A549 (cell line): ENCODE results near the gene PRDX5. TPM values are rescaled to one million over a fixed set of nuclear protein-coding genes. Genes with fewer than 3 reads are reported as not detected.

Experiments
- ATAC-seq, 2 experiments: fragments of 200-7000 bp in 1 of 2; fragments of >200 bp in 1 of 2; cut with Nextera tagmentation in 1 of 2; cut with Tn5 transposase in 1 of 2; 3 replicates each; pipeline versions ENCODE4 v1.8.0 to v1.9.1; 2018 to 2020; ENCODE audit warnings: mild to moderate bottlenecking in 1 of 2, moderate library complexity in 1 of 2
- CTCF ChIA-PET: fragments of 300-600 bp; sonication (Branson Sonifier 250); formaldehyde crosslinking; extraction: SDS; loops from one replicate; lab custom pipeline; 2021; ENCODE audit warnings: antibody characterized with exemption, inconsistent platforms; lab: Yijun Ruan, JAX
- POLR2A ChIA-PET: fragments of 350-600 bp; formaldehyde crosslinking; extraction: SDS; loops from one replicate; lab custom pipeline; 2021; ENCODE audit warnings: antibody characterized with exemption, inconsistent platforms; lab: Yijun Ruan, JAX
- DNase-seq, 2 experiments: peaks; one replicate each; pipeline versions ENCODE4 v3.0.0 to v3.0.0-alpha.2; 2011 to 2016; ENCODE audit warnings: low read depth in 1 of 2, low spot score in 1 of 2
- FAIRE-seq: peaks from 2 replicates; lab custom pipeline; 2011; peaks lifted over from hg19 to GRCh38; lab: Jason Lieb, UNC
- H3K27ac ChIP-seq, 2 experiments: fragments of >200 bp; sonication (Bioruptor Twin); formaldehyde crosslinking; 3 replicates each; pipeline ENCODE4 v1.5.1; 2016 to 2017
- H3K4me1 ChIP-seq: fragments of >200 bp; sonication (Bioruptor Twin); formaldehyde crosslinking; 3 replicates; pipeline ENCODE4 v1.6.1; 2016
- H3K4me2 ChIP-seq: fragments of >200 bp; sonication (Bioruptor Twin); formaldehyde crosslinking; 3 replicates; pipeline ENCODE4 v1.6.1; 2016
- H3K4me3 ChIP-seq: fragments of >200 bp; sonication (Bioruptor Twin); formaldehyde crosslinking; 3 replicates; pipeline ENCODE4 v1.5.1; 2016
- H3K9me3 ChIP-seq: fragments of >200 bp; sonication (Bioruptor Twin); formaldehyde crosslinking; 3 replicates; pipeline ENCODE4 v1.6.1; 2016
- BHLHE40 ChIP-seq: IDR thresholded peaks from 2 replicates; pipeline ENCODE4 v1.6.1; 2012; ENCODE audit warnings: low read depth, low read length, inconsistent platforms
- CBX8 ChIP-seq: fragments of 200-600 bp; sonication (generic); IDR thresholded peaks from 2 replicates; pipeline ENCODE4 v1.6.1; 2016
- EHMT2 ChIP-seq: fragments of 200-600 bp; sonication (generic); IDR thresholded peaks from 2 replicates; pipeline ENCODE4 v1.6.1; 2016; ENCODE audit warnings: antibody characterized with exemption, low read depth, mild to moderate bottlenecking, moderate library complexity
- ESRRA ChIP-seq: fragments of 150-350 bp; IDR thresholded peaks from 2 replicates; pipeline ENCODE4 v1.6.1; 2014; ENCODE audit warnings: mild to moderate bottlenecking, low read length, borderline replicate concordance
- FOXS1 ChIP-seq: fragments of 250-450 bp; sonication (Bioruptor Pico); IDR thresholded peaks from 2 replicates; pipeline ENCODE4 v1.5.0; 2020; ENCODE audit warnings: mild to moderate bottlenecking, moderate library complexity
- HDAC2 ChIP-seq: fragments of 200-600 bp; sonication (generic); IDR thresholded peaks from 2 replicates; pipeline ENCODE4 v1.6.1; 2016
- HEYL ChIP-seq: fragments of 250-450 bp; sonication (Bioruptor Pico); IDR thresholded peaks from 2 replicates; pipeline ENCODE4 v1.8.0; 2021; ENCODE audit warnings: mild to moderate bottlenecking, moderate library complexity
- HOXA7 ChIP-seq: fragments of 250-450 bp; sonication (Bioruptor Pico); IDR thresholded peaks from 2 replicates; pipeline ENCODE4 v1.5.0; 2020; ENCODE audit warnings: mild to moderate bottlenecking, moderate library complexity
- HOXB5 ChIP-seq: fragments of 250-450 bp; sonication (Bioruptor Pico); IDR thresholded peaks from 2 replicates; pipeline ENCODE4 v1.5.0; 2020; ENCODE audit warnings: mild to moderate bottlenecking, moderate library complexity
- JUN ChIP-seq, 2 experiments: fragments of >200 bp; sonication (Bioruptor Twin); formaldehyde crosslinking; IDR thresholded peaks; 2 replicates in 1 of 2; 3 replicates in 1 of 2; pipeline ENCODE4 v1.6.1; 2016 to 2017
- MAFK ChIP-seq: fragments of 450-650 bp; IDR thresholded peaks from 2 replicates; pipeline ENCODE4 v1.6.1; 2014; ENCODE audit not compliant: partially characterized antibody
- MAZ ChIP-seq: fragments of 150-350 bp; IDR thresholded peaks from 2 replicates; pipeline ENCODE4 v1.6.1; 2014; ENCODE audit warnings: antibody characterized with exemption, low read depth, low read length, borderline replicate concordance
- NPAS2 ChIP-seq: fragments of 250-450 bp; sonication (Bioruptor Pico); IDR thresholded peaks from 2 replicates; pipeline ENCODE4 v1.8.0; 2022; ENCODE audit warnings: mild to moderate bottlenecking, moderate library complexity, borderline replicate concordance
- RNF2 ChIP-seq: fragments of 200-600 bp; sonication (generic); IDR thresholded peaks from 2 replicates; pipeline ENCODE4 v1.6.1; 2016; ENCODE audit warnings: low read depth, mild to moderate bottlenecking, antibody characterized with exemption, moderate library complexity, borderline replicate concordance
- SREBF2 ChIP-seq: fragments of 450-650 bp; IDR thresholded peaks from 2 replicates; pipeline ENCODE4 v1.6.1; 2014; ENCODE audit warnings: mild to moderate bottlenecking, moderate library complexity
- TFCP2L1 ChIP-seq: fragments of 250-450 bp; sonication (Bioruptor Pico); IDR thresholded peaks from 2 replicates; pipeline ENCODE4 v1.5.0; 2021; ENCODE audit warnings: mild to moderate bottlenecking
- TP53 ChIP-seq: fragments of 250-450 bp; sonication (Bioruptor Pico); IDR thresholded peaks from 2 replicates; pipeline ENCODE4 v1.5.0; 2021; ENCODE audit warnings: mild to moderate bottlenecking, moderate library complexity
- ZFP36 ChIP-seq: fragments of 450-650 bp; IDR thresholded peaks from 2 replicates; pipeline ENCODE4 v1.6.1; 2014; ENCODE audit warnings: borderline replicate concordance; ENCODE audit not compliant: partially characterized antibody
- ZNF302 ChIP-seq: fragments of 250-450 bp; sonication (Bioruptor Pico); IDR thresholded peaks from 2 replicates; pipeline ENCODE4 v1.9.0; 2021; ENCODE audit warnings: inconsistent platforms, mild to moderate bottlenecking, moderate library complexity
- ZSCAN20 ChIP-seq: fragments of 250-450 bp; sonication (Bioruptor Pico); IDR thresholded peaks from 2 replicates; pipeline ENCODE4 v1.8.0; 2022; ENCODE audit warnings: mild to moderate bottlenecking, moderate library complexity
- WGBS: methylation state at CpG from one replicate; pipeline ENCODE4 v1.1.6; 2017; ENCODE audit errors: missing lambda C conversion rate; 5-methylcytosine and 5-hydroxymethylcytosine counted together
- polyA plus RNA-seq, 4 experiments: library from polyadenylated mRNA; depleted of rRNA in 3 of 4; stranded (reverse); fragments of >200 nt; fragmentation: RNase III in 1 of 4; extraction: RNeasy Plus Mini Kit Qiagen cat#74134 plus additional on column Dnase treatment in 1 of 4; gene quantifications; 2 replicates in 3 of 4; 3 replicates in 1 of 4; pipeline ENCODE4 v1.2.3, GENCODE V29; 2011 to 2017
- TF ChIP-seq, protein P1 (sequence below): fragments of >200 bp; sonication (Bioruptor Twin); formaldehyde crosslinking; IDR thresholded peaks from 2 replicates; pipeline ENCODE4 v1.6.1; 2016
- TF ChIP-seq, protein P2 (sequence below): fragments of >200 bp; sonication (Bioruptor Twin); formaldehyde crosslinking; IDR thresholded peaks from 3 replicates; pipeline ENCODE4 v1.5.1; 2016
- TF ChIP-seq, protein P3 (sequence below): fragments of 250-450 bp; sonication (Bioruptor Pico); IDR thresholded peaks from 2 replicates; pipeline ENCODE4 v1.5.0; 2020; ENCODE audit warnings: low read depth, mild to moderate bottlenecking, moderate library complexity

PRDX5 gene
- polyA plus RNA-seq, 2 of the 4 experiments (the other 2 are of a cell fraction) = 377 to 491 TPM

DNA sequence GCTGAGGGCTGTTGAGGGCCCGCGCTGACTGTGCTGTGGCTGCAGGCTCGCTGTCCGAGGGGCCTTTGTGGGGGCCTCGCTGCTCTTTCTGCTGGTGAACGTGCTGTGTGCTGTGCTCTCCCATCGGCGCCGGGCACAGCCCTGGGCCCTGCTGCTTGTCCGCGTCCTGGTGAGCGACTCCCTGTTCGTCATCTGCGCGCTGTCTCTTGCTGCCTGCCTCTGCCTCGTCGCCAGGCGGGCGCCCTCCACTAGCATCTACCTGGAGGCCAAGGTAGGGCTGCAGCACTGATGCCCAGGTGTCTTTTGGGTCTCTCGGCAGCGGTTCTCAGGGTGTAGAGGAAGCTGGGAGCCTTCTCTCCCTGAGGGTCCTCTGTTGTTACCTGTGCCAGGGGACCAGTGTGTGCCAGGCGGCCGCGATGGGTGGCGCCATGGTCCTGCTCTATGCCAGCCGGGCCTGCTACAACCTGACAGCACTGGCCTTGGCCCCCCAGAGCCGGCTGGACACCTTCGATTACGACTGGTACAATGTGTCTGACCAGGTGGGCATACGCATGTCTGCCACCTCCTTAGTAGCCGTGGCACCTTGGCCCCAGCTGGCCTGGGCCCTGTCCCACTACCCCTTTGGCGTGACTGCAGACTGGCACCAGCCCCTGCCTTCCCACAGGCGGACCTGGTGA, 30.1 kb upstream of the PRDX5 start:
- FAIRE-seq = no peak
- POLR2A ChIA-PET = interaction anchor here (5.8 kb wide), 1 partner anchor 18 kb away, joined by 49 read pairs; no protein-coding TSS in a partner anchor
- CTCF ChIA-PET = interaction anchor here (0.8 to 20.5 kb wide), 5 partner anchors 10 to 67 kb away, joined by 3 to 448 read pairs (median 5); partner anchors contain the start of genes CATSPERZ and ESRRA

DNA sequence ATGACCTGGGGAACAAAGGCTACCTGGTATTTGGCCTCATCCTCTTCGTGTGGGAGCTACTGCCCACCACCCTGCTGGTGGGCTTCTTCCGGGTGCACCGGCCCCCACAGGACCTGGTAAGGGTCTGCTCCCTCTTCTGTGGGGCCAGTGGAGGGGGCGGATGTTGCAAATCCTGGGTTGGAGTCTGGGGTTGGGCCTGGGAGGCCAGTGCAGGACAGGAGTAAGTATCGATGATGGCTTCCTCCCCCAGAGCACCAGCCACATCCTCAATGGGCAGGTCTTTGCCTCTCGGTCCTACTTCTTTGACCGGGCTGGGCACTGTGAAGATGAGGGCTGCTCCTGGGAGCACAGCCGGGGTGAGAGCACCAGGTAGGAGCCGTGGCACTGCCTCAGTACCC, 29.6 kb upstream of the PRDX5 start:
- DNase-seq (no peak), FAIRE-seq (no peak)
- Histone ChIP-seq H3K27ac (no peak overlapping the region), H3K4me2 (no peak overlapping the region)
- CTCF ChIA-PET = interaction anchor here (0.5 to 20.5 kb wide), 5 partner anchors 12 to 439 kb away, joined by 3 to 448 read pairs (median 5); partner anchors contain the start of genes CATSPERZ and ESRRA
- no peak for TF ChIP-seq ZSCAN20 (CRISPR knock-in tag)
- TF ChIP-seq, all 56 proteins: peak for 0
- POLR2A ChIA-PET = no interaction called here
- no peak for ATAC-seq
- H3K4me1 ChIP-seq = peaks cover 15% of the 10 kb centered on the region; the same call in 1 of the 3 replicates
- no peak overlapping the region for H3K4me3 ChIP-seq
- WGBS = 86% methylated on average over 7 of the region's 9 CpGs
- no peaks in the 10 kb centered on the region for H3K9me3 ChIP-seq

More for the DNA sequence above, 30.1 kb upstream of the PRDX5 start:
- DNase-seq = no peak
- 95% methylated on average over 26 of the region's 33 CpGs for WGBS
- no peak for ATAC-seq
- H3K9me3 ChIP-seq = no peaks in the 10 kb centered on the region
- no peak overlapping the region for H3K4me2 ChIP-seq
- H3K4me1 ChIP-seq = peaks cover 17% of the 10 kb centered on the region; the same call in 1 of the 3 replicates
- H3K27ac ChIP-seq = no peak overlapping the region
- TF ChIP-seq, protein P1, sequence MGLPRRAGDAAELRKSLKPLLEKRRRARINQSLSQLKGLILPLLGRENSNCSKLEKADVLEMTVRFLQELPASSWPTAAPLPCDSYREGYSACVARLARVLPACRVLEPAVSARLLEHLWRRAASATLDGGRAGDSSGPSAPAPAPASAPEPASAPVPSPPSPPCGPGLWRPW = no peak
- TF ChIP-seq HOXB5 (CRISPR knock-in tag) = no peak
- TF ChIP-seq NPAS2 (CRISPR knock-in tag) = no peak
- TF ChIP-seq CBX8 = no peak
- TF ChIP-seq HOXA7 (CRISPR knock-in tag) = no peak
- no peak for TF ChIP-seq RNF2
- TF ChIP-seq, protein P2, sequence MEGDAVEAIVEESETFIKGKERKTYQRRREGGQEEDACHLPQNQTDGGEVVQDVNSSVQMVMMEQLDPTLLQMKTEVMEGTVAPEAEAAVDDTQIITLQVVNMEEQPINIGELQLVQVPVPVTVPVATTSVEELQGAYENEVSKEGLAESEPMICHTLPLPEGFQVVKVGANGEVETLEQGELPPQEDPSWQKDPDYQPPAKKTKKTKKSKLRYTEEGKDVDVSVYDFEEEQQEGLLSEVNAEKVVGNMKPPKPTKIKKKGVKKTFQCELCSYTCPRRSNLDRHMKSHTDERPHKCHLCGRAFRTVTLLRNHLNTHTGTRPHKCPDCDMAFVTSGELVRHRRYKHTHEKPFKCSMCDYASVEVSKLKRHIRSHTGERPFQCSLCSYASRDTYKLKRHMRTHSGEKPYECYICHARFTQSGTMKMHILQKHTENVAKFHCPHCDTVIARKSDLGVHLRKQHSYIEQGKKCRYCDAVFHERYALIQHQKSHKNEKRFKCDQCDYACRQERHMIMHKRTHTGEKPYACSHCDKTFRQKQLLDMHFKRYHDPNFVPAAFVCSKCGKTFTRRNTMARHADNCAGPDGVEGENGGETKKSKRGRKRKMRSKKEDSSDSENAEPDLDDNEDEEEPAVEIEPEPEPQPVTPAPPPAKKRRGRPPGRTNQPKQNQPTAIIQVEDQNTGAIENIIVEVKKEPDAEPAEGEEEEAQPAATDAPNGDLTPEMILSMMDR = no peak
- no peak for TF ChIP-seq ZFP36
- TF ChIP-seq HDAC2 = no peak
- TF ChIP-seq HEYL = no peak
- H3K4me3 ChIP-seq = no peak overlapping the region

DNA sequence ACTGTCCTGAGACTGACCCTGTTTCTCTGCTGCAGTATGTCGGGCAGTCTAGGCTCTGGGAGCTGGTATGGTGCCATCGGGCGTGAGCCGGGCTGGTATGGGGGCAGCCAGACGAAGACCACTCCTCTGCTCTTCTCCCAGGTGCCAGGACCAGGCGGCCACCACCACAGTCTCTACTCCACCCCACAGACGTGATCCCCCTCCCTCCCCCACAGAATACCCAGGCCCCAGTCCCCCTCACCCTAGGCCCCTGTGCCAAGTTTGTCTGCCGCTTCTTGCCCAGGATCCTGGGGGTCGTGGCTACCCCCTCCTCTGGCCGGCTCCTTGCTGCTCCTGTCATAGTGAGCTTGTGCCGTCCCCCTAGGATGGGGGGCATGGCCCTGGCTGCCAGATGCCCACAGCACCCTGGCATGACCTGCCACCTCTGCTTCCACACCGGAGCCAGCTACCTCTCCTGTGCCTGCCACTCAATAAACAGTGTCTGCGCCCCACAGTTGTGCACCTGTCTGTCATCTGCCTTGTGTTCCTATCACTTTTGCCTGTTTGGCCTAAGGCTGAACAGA, 28.8 kb upstream of the PRDX5 start:
- POLR2A ChIA-PET = no interaction called here
- no peaks in the 10 kb centered on the region for H3K9me3 ChIP-seq
- H3K27ac ChIP-seq = no peak overlapping the region
- CTCF ChIA-PET = interaction anchor here (0.5 to 20.5 kb wide), 9 partner anchors 9 to 438 kb away, joined by 3 to 448 read pairs (median 5); partner anchors contain the start of genes CATSPERZ, ESRRA and PLCB3
- no peak overlapping the region for H3K4me3 ChIP-seq
- no peak for TF ChIP-seq NPAS2 (CRISPR knock-in tag)
- TF ChIP-seq ZNF302 (CRISPR knock-in tag) = no peak
- TF ChIP-seq, protein P3, sequence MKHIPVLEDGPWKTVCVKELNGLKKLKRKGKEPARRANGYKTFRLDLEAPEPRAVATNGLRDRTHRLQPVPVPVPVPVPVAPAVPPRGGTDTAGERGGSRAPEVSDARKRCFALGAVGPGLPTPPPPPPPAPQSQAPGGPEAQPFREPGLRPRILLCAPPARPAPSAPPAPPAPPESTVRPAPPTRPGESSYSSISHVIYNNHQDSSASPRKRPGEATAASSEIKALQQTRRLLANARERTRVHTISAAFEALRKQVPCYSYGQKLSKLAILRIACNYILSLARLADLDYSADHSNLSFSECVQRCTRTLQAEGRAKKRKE (CRISPR knock-in tag) = no peak
- no peak for TF ChIP-seq BHLHE40
- TF ChIP-seq MAZ = no peak
- TF ChIP-seq ESRRA = no peak
- no peak for TF ChIP-seq HOXA7 (CRISPR knock-in tag)
- TF ChIP-seq HOXB5 (CRISPR knock-in tag) = no peak
- TF ChIP-seq JUN (IDR thresholded peaks at IDR 0.05) = no peak
- TF ChIP-seq RNF2 = no peak
- TF ChIP-seq TFCP2L1 (CRISPR knock-in tag) = no peak
- TF ChIP-seq MAFK = no peak
- no peak for TF ChIP-seq EHMT2
- TF ChIP-seq FOXS1 (CRISPR knock-in tag) = no peak
- no peak for TF ChIP-seq HDAC2
- no peak for TF ChIP-seq TP53
- TF ChIP-seq SREBF2 = no peak
- no peak for TF ChIP-seq HEYL
- DNase-seq (no peak), FAIRE-seq (no peak), ATAC-seq (no peak)
- H3K4me1 ChIP-seq = peaks cover 9% of the 10 kb centered on the region; the same call in 1 of the 3 replicates
- WGBS = 91% methylated on average over 9 of the region's 13 CpGs
- no peak overlapping the region for H3K4me2 ChIP-seq
